Smooth muscle cell of bladder (primary cell): ENCODE measurements around the gene C2orf42. TPM values are rescaled to one million over a fixed set of nuclear protein-coding genes. Genes with fewer than 3 reads are reported as not detected.

ENCODE experiments used
- total RNA-seq: library from RNA; depleted of rRNA; stranded (reverse); fragments of >200 nt; gene quantifications from 2 replicates; pipeline ENCODE4 v1.2.3, GENCODE V29; 2014

Gene C2orf42
- total RNA-seq, result 15.9 and 16.2 TPM in 2 replicates

GRCh38 chr2:70190418-70191243 lies at the start of gene C2orf42:
Gene C2orf42 (minus strand): TSS chr2:70191019. CDS start chr2:70181985, 9,034 bp downstream.

Other genes with a start within 250 kb of the C2orf42 start
- 0.14 and 0.28 TPM in 2 replicates for gene ASPRV1, start 229.4 kb downstream of the C2orf42 start, total RNA-seq
- gene PCBP1, start 103.5 kb downstream of the C2orf42 start, total RNA-seq, result 15.8 and 25.8 TPM in 2 replicates
- gene TIA1, start 57.6 kb upstream of the C2orf42 start, total RNA-seq, result 100 and 114 TPM in 2 replicates
- gene PCYOX1, start 67.1 kb upstream of the C2orf42 start, total RNA-seq, result 68.0 and 110 TPM in 2 replicates
- gene SNRPG, start 102.7 kb upstream of the C2orf42 start, total RNA-seq, result 166 and 187 TPM in 2 replicates
- 14.4 and 16.9 TPM in 2 replicates for gene FAM136A, start 111.0 kb upstream of the C2orf42 start, total RNA-seq